NCI-H774 (cell line): ENCODE data around the gene SERTAD3.
"Not testable (repeated sequence)": the region's sequence is repeated elsewhere in the genome, so short reads cannot be mapped to it uniquely, and the experiment has no call there.

ENCODE experiments used
- DNase-seq: peaks from one replicate; lab custom pipeline; 2025; lab: John Stamatoyannopoulos, UW

Gene SERTAD3

DNA sequence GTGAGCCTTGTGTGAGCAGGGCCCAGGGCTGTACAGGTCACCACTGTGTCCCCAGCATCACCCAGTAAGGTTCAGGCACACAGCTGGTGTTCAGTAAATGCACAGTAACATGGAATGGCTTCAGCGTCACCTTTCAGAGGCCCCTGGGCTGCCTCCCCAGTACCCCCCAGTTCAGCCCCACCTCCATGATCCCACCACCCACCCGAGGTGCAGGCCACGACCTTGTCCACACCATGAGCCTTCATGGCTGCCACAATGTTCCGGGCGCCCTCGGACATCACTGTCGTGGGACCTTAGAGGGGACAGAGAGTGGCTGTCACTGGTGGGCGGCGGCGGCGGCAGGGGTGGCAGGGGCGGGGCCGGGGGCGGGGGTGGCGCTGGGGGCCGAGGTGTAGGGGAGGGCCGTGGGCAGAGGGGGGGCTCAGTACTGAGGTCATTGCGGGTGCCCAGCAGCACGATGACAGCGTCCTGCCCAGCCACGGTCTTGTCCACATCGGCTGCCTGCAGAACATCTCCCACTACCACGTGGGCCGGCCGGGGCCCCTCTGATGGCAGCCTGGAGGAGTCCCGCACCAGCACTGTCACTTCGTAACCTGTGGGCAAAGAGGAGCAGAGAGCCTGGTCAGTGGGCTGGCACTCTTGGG, 13.9 kb upstream of the SERTAD3 start:
- no peak for DNase-seq

DNA sequence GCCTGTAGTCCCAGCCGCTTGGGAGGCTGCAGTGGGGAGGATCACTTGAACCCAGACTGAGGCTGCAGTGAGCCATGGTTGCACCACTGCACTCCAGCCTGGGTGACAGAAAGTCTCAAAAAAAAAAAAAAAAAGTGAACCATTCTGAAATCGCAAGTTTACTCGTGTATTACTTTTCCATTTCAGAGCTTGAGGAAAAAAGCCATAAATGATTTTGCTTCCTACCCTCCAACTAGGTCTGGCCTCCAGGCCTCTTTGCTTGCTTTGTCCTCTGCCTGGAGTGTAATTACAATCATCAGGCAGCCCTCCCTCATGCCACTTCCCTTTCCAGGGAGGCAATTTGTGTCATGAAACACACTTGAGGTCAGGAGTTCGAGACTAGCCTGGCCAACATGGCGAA, 12.9 kb upstream of the SERTAD3 start:
- no peak for DNase-seq

DNA sequence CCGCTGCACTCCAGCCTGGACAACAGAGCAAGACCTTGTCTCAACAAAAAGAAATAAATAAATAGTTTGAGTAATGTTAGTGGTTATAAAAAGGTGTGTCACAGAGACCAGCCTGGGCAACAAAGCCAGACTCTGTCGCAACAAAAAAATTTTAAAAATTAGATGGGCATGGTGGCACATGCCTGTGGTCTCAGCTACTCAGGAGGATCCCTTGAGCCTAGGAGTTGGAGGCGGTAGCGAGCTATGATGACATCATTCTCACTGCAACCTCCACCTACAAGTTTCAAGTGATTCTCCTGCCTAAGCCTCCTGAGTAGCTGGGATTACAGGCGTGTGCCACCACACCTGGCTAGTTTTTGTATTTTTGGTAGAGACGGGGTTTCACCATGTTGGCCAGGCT, 9.8 kb upstream of the SERTAD3 start:
- DNase-seq, result not testable (repeated sequence)

DNA sequence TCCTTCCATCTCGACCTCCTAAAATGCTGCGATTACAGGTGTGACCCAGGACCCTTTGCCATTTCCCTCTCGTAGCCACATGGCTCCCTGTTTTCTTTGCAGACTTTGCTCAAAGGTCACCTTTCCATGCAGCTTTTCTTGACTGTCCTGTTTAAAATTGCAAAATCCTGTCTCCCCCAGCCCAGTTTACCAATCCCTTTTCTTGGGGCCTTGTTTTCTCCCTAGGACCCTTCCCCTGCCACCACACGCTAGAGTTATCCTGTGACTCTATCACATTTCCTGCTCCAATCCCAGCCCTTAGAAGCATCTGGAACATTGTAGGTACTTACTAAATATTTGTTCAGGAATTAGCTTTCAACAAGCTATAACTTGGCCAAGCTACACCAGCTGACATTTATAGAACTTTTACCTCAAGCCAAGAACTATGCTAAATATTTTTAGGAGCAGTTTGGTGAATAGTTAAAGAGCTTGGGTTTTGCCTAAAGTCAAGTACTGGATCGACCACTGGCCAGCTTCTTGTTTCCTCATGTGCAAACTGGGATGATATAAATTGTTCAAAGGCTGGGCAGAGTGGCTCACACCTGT, 9.1 kb upstream of the SERTAD3 start:
- no peak for DNase-seq

DNA sequence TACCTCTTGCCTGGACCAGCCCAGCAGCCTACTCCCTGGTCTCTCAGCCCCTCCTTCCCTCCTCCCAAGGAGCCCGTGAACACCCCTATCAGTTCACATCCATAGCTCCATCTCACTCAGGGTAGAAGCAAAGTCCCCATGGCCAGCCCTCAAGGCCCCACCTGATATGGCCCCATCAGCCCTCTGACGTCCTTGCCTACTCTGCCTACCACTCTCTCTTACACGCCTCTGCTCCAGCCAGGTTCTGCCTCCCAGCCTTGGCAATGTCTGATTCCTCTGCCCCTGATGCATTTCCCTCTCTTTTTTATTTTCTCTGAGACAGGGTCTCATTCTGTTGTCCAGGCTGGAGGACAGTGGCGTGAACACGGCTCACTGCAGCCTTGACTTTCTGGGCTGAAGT, 7.9 kb upstream of the SERTAD3 start:
- DNase-seq, result no peak

DNA sequence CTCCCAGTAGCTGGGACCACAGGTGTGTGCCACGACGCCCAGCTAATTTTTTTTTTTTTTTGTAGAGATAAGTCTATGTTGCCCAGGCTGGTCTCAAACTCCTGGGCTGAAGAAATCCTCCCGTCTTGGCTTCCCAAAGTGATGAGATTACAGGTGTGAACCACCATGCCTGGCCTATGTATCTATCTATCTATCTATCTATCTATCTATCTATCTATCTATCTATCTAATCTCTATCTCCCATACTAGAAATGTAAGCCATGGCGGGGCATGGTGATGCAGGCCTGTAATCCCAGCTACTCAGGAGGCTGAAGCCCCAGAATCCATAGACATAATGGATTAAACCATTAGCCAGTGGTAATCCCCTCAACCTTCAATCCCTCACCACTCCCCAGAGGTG, 6.5 kb upstream of the SERTAD3 start:
- DNase-seq, result no peak

DNA sequence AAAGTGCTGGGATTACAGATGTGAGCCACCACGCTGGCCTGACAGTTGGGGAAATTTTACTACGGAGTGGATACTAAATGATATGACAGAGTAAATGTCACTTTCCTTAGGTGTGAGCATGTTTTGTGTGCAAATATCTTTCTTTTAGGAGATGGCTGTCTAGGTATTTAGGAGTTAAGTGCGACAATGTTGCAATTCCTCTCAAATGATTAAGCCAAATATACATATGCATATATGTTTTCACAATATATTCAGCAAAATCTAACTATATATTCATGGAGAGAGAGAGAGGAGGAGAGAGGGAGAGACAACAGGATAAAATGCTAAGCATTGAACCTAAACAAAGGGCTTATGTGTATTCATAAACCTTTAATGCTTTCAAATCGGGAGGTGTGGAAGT, 5.4 kb upstream of the SERTAD3 start:
- DNase-seq, result no peak

DNA sequence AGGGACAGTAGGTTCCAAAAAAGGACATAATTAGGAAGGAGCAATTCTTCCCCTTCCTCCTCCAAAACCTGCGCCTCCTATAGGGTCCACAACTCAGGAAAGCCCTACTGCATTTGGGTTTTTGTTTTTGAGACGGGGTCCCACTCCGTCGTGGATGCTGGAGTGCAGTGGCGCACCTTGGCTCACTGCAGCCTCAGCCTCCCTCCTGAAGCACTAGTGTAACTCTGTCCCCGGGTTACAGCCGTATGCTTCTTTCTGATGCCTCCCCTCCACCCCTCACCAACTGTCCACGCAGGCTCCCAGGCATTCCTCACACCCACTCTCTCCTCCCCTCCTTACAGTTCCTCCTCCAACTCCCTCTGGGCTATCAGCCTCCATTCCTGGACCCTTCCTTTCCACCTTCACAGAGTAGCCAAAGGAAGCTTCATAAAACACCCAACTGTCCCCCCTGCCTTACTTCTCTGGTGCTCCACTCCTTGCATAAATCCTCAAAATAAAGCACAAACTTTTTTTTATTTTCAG, 2.2 kb upstream of the SERTAD3 start:
- no peak for DNase-seq

DNA sequence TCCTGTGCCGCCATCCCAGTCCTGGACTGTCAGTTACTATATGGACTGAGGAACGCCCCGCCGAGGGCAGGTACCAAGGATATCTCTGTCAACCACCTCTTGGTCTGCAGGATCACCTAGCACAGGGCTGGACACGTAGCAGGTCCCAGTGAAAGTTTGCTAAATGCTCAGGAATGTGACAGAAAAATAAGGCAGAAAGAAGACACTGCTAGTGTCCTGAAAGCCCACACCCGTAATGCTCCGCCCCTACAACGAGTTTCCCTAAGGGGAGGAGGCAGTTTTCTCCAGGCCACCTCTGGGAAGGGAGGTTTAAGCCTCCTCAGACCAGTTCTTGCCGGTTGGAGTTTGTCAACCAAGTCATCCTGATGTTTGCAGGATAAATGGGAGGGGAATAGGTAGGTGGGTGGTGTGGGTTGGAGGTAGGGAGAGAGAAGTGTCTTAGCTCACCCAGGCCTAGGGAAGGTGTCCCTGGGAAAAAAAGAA, 1.7 kb upstream of the SERTAD3 start:
- DNase-seq, result no peak

DNA sequence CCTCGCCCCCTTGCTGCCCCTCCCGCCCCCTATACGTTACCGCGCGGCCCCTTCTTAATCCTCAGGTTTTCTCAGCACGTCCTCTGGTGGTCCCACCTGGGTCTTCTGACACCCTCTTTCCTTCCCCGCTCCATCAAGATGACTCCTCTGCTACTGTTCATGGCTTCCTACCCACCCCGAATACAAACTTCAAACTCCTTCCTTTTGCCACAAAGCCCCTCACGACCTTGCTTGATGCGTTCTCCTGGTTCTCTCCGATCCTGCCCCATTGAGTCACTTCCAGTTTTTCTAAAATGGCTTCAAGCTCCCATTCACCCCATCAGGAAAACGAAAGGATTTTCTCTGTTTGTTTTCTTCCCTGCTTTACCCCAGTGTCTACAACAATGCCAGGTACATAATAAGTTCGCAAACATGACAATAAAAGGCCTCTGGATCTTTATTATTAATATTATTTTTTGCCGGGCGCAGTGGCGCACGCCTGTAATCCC, 734 bp upstream of the SERTAD3 start:
- peak; percentile 69 for DNase-seq

DNA sequence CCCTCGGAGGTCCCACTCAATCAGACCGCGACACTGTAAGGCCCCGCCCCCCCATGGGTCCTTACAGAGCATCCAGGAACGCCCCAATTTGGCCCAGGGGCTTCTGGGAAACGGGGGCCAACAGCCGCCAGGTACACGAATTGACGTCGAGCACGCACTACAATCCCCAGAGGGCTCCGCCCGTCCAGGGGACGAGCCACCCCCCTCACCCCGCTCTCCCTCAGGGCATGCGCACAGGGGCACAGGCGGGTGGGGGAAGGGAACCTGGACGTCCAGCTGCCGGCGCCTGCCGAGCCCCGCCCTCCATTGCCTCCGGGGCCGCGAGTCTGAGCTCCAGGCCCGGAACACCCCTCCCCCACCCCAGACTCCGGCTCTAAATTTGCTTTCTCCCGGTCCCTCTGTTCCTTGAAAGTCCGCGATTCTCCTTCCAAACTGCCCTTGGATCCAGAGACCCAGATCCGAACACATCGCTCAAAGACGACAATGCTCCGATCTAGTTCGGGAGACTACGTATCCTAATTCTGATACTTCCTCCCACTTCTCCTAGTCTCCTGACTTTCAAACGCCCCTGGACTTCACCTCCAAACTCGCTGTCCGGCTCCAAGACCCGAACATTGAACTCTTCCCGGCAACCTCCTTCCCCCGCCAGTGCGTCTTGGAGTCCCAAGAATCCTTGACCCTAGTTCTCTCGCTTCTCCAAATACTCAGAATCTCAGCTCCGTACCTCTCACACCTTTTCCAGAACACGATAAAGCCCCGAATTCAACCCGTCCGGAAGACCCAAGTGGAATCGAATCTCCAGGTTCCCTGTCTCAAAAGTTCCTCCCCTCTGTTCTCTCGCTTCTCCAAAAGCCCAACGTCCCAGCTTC, 770 bp downstream of the SERTAD3 start:
- DNase-seq, result peak; percentile 98

DNA sequence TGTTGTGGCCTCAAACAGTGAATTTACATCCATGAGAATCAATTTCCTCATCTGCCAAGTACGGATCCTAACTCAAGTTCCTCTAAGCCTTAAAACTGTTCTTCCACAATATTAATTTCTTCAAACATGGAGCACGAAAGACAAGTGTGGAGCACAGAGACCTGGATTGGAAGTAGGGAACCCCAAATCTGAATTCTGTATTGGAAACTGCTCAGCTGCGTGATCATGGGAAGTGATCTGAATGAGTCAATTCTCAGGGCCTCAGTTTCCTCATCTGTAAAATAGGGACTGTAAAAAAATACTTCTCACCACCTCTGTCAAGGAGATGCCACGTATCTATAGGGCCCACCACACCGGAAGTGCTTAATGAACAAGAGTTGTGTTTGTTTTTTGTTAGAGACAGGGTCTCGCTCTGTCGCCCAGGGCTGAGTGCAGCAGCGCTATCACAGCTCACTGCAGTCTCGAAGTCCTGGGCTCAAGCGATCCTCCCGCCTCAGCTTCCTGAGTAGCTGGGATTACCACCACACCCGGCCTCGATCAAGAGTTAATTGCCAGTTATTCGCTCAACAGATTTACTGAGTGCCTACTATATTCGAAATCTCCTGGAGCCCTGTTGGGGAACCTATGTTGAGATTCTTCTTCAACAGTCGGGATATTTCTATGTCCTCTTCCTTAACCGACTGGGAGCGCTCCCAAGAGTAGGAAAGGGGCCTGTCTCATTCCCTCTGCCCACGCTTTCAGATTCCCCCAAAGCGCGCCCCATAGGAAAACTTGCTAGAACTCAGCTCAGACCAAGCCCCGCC, 1.6 kb downstream of the SERTAD3 start:
- DNase-seq, result no peak

DNA sequence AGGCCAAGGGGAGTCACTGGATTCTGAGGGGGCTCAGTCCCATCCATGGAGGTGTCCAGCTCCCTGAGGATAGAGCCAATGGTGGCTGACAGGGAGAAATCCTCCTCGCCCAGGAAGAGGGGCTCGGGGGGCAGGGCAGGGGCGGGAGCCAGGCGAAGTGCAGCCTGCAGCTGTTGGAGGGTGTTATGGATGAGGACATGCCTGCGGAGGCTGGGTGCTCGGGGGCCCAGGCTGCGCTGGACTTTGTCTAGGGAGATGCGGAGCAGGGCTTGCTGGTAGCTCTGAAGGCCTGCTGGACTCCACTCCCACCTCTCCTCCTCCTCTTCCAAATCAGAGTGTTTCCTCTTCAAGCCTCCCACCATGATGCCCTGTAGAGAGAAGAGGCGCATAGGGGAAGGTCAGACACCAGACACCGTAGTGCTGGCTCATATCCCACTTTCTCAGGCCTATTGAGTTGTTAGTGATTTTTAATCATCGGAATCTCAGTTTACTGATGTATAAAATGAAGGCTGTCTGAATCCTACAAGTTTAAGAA, 2.3 kb downstream of the SERTAD3 start:
- no peak for DNase-seq

DNA sequence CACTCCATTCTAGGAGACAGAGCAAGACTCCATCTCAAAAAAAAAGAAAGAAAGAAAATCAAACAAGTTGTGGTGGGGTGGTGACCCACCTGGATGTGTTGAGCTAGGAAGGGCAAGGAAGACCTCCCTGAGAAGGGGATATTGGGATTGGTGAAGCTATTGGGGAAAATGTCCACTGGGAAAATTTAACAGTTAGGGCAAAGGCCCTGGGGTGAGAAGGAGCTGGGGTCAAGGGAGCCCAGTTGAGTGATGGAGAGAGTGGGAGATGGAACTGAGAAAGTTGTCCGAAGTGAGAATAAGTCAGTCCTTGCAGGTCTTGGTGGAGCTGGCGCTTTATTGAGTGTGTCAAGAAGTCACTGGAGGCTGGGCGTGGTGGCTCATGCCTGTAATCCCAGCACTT, 5.9 kb downstream of the SERTAD3 start:
- no peak for DNase-seq

DNA sequence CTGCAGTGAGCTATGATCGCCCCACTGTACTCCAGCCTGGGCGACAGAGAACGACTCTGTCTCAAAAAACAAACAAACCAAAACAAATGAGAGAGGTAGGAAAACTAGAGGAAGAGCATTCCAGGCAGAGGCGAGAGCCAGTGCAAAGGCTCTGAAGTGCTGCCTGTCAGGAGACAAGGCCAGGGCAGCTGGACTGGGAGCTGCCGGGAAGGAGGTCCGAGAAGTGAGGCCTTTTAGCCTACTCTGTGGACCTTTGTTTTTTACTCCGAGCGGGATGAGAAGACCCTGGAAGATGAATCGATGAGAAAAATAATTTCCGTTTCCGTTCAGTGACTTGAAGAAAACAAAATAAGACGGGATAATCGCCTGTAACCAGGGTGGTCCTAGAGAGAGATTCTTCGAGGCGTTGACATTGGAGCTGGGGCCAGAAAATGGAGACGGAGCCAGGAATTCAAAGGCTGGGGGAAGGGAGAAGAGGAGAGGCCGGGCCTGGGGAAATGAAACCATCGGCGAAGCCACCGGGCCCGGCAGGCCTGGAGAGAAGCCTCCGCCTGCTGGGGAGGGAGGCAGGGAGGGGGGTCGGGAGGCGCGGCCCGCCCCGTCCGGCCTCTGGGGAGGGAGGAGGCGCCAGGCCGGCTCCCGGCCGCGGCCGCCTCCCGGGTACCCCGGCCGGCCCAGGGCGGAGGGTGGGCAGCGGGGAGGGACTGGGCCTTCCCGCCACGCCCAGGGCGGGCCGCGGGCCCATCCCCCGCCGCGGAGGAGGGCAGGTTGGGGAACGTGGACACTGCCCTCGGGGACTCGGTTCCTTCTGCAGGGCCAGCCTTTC, 10.5 kb downstream of the SERTAD3 start:
- DNase-seq, result peak; percentile 74

DNA sequence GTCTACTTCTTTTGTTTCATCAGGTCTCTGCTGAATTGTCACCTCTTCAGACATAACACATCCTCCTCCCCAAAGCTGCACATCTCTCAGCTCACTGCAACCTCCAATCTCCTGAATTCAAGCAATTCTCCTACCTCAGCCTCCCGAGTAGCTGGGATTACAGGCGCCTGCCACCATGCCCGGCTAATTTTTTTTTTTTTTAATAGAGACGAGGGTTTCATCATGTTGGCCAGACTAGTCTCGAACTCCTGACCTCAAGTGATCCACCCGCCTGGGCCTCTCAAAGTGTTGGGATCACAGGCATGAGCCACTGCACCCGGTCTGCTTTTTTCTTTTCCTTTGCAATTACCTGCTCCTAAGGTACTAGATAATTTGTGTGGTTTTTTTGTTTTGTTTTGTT, 11.4 kb downstream of the SERTAD3 start:
- DNase-seq, result not testable (repeated sequence)

DNA sequence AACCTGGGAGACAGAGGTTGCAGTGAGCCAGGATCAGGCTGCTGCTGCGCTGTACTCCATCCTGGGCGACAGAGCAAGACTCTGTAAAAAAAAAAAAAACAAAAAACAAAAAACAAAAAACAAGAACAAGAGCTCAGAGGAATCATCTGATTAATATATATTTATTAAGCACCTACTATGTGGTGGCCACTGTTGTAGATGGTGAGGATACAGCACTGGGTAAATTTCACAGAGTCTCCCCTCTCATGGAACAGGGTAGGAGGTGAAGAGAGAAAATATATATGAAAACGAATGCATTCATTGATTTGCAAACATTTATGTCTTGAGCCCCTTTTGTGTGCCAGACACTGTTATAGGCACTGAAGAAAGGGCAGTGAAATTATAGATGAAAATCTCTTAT, 12.4 kb downstream of the SERTAD3 start:
- no peak for DNase-seq

DNA sequence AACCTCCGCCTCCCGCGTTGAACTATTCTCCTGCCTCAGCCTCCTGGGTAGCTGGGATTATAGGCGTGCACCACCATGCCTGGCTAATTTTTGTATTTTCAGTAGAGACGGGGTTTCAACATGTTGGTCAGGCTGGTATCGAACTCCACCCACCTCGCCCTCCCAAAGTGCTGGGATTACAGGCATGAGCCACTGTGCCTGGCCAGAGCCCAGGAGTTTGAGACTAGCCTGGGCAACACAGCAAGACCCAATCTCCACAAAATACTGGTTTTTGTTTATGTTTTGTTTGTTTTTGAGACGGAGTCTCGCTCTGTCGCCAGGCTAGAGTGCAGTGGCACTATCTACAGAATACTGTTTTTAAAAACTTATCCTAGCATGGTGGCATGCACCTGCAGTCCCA, 13.9 kb downstream of the SERTAD3 start:
- DNase-seq, result not testable (repeated sequence)

DNA sequence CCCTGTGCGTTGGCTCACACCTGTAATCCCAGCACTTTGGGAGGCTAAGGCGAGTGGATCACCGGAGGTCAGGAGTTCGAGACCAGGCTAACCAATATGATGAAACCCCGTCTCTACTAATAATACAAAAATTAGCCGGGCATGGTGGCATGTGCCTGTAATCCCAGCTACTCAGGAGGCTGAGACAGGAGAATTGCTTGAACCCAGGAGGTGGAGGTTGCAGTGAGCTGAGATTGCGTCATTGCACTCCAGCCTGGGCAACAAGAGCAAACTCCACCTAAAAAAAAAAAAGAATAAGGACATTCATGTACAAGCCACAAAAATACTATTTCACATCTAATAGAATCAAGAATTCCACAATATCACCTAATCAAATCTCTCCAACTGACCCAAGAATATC, 15.9 kb downstream of the SERTAD3 start:
- DNase-seq, result not testable (repeated sequence)

DNA sequence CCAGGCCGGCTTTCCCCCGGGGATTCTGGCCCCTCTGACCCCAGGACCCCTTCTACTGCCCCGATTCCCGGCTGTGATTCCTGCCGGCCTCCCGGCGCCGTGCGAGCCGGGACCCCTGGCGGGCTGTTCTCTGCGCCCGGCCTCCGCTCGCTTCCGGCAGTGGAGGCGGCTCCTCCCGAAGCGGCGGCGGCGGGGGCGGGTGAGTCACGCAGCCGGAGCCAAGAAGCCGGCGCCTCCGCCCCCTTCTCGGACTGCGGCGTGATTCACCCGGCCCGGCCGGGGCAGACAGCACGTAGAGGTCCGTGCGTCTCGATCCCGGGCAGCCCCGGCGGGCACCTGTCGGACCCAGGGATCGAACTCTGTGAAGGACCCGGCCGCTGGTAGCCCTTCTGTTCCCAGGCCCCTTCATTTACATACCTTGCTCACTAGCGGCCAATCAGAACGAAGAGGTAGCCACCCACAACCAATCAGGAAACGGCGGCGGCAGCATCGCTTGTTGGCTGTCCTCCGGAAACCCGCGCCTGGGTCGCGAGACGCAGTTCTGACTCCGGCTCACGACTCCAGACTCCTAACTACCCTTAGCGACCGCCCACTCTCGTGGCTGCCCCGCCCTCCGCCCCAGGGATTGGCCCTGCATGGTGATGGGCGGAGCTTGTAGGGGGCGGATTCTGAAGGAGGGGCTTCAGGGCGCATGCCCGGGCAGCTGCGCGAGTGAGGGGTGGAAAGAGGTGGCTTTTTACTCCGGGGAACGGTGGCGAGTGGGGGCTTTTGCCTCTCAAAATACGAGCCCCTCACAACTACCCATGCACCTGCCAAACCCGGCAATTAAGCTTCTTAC, 18.5 kb downstream of the SERTAD3 start, which contains the start of gene SERTAD1:
Gene SERTAD1 (minus strand): TSS at position 543 of the 838 bp plus-strand sequence. CDS start 2,446 bp downstream, outside the sequence.
- peak; percentile 98 for DNase-seq
